Neural cell (in vitro differentiated cells): Measurements from ENCODE around the gene MTNR1B.

Experiments
- CTCF ChIP-seq: fragments of 450-650 bp; IDR thresholded peaks from 2 replicates; pipeline ENCODE4 v1.5.1; 2014; ENCODE audit warnings: antibody characterized with exemption, mild to moderate bottlenecking, moderate library complexity; ENCODE audit not compliant: poor library complexity, severe bottlenecking
- POLR2AphosphoS5 ChIP-seq: IDR thresholded peaks from 2 replicates; pipeline ENCODE4 v1.6.1; 2012

- TF ChIP-seq CTCF (no peak), POLR2AphosphoS5 (no peak)
Measured at GRCh38 chr11:92979176-92979575, 9.7 kb downstream of the MTNR1B start.
